NT2/D1 (cell line): Measurements from ENCODE around the gene NEUROG1.

Experiments used
- DNase-seq: peaks from one replicate; pipeline ENCODE4 v3.0.0-alpha.2; 2011; ENCODE audit warnings: low read depth, low spot score
- H3K27me3 ChIP-seq: 2 replicates; pipeline ENCODE4 v1.6.0; 2011; ENCODE audit warnings: mild to moderate bottlenecking; ENCODE audit not compliant: insufficient read length, insufficient read depth
- H3K36me3 ChIP-seq: 2 replicates; pipeline ENCODE4 v1.6.1; 2011; ENCODE audit warnings: mild to moderate bottlenecking, low read length, mixed read lengths; ENCODE audit not compliant: insufficient read depth, insufficient read length
- H3K4me1 ChIP-seq: 2 replicates; pipeline ENCODE4 v1.5.1; 2011; ENCODE audit not compliant: insufficient read depth, insufficient read length
- H3K4me3 ChIP-seq: 2 replicates; pipeline ENCODE4 v1.5.1; 2011; ENCODE audit warnings: low read depth; ENCODE audit not compliant: insufficient read length
- H3K9ac ChIP-seq: 2 replicates; pipeline ENCODE4 v1.6.0; 2011; ENCODE audit warnings: low read depth; ENCODE audit not compliant: insufficient read length
- H3K9me3 ChIP-seq: 2 replicates; pipeline ENCODE4 v1.5.1; 2011; ENCODE audit warnings: mild to moderate bottlenecking, low read length; ENCODE audit not compliant: insufficient read depth
- SUZ12 ChIP-seq: IDR thresholded peaks from 2 replicates; pipeline ENCODE4 v1.6.1; 2011; ENCODE audit not compliant: insufficient read length, insufficient read depth; ENCODE audit errors: extremely low read depth
- YY1 ChIP-seq: IDR thresholded peaks from 2 replicates; pipeline ENCODE4 v1.6.1; 2011; ENCODE audit not compliant: insufficient read length, insufficient read depth
- ZNF274 ChIP-seq: IDR thresholded peaks from 2 replicates; pipeline ENCODE4 v1.6.1; 2011; ENCODE audit warnings: mild to moderate bottlenecking, low read depth, low read length

Gene NEUROG1, protein sequence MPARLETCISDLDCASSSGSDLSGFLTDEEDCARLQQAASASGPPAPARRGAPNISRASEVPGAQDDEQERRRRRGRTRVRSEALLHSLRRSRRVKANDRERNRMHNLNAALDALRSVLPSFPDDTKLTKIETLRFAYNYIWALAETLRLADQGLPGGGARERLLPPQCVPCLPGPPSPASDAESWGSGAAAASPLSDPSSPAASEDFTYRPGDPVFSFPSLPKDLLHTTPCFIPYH

DNA sequence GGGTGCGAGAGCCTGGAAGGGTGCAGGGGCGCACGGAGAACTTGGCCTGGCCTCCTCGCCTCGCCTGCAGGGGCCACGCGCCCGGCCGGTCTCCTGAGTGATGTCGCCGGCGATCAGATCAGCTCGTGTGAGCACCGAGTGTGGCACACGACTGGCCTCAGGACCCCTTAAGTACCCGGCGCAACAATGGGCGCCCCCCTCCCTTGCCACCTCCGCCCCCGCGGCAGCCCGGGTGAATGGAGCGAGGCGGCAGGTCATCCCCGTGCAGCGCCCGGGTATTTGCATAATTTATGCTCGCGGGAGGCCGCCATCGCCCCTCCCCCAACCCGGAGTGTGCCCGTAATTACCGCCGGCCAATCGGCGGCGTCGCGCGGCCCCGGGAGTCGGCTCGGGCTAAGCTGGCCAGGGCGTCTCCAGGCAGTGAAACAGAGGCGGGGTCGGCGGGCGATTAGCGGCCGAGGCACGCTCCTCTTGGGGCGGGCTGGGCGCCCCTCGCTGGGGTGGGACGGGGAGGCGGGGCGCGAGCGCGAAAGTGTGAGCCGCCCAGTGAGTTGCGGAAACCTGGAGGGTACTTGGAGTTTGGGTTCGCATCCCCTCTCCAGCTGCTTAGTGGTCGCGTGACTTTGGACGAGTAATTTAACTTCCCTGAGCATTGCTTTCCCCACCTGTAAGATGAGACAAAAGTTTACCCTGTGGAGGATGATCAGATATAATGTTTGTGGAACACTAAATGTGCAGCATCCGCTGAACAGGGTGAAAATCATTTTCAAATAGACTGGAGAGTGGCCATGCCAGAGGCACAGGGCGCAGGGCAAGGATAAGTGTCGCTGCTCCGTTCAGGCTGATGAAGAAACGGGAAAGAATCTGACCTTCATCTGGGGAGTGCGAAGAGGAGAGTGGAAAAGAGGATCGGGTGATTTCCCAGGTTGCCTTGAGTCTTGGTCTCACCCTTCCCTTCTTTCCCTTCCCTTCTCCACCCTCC is at the start of gene NEUROG1:
Gene NEUROG1, minus strand, starts transcription at position 145 of the 982 bp plus-strand sequence. CDS start 274 bp downstream, outside the sequence.
- TF ChIP-seq ZNF274 = no peak
- TF ChIP-seq SUZ12 = no peak
- no peak for TF ChIP-seq YY1
- H3K27me3 ChIP-seq = peaks cover 99% of the 10 kb centered on the region
- peak within 1 kb of the TSS; percentile 9 for H3K4me3 ChIP-seq
- DNase-seq = no peak
- peaks cover 18% of the 10 kb centered on the region; the same call in 1 of the 2 replicates for H3K9me3 ChIP-seq
- H3K9ac ChIP-seq = peak within 1 kb of the TSS; percentile 32
- H3K4me1 ChIP-seq = peaks cover 3% of the 10 kb centered on the region
- H3K36me3 ChIP-seq = no peaks in the 10 kb centered on the region

DNA sequence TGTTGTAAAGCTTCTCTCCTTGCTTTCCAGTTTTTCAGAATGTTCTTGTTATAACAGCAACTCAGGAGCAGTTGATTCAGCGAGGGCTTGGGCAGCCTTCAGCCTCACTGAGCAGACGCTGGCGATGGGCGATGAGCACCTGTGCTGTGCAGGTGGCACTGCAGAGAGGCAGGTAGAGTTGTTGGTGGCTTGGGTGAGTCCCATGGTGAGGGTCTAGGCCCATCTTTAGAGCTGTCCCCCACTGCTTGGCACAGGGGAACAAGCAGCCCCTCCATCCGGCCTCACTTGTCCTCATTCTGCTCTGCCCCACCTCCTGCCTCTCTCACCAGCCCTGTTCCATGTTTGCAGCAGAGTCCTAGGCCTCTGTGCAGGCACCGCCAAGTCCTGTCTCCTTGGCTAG is 49.2 kb upstream of the NEUROG1 start:
- peaks cover 8% of the 10 kb centered on the region for H3K27me3 ChIP-seq
- TF ChIP-seq SUZ12 (no peak), YY1 (no peak), ZNF274 (no peak)
- H3K9ac ChIP-seq = no peak overlapping the region
- H3K4me3 ChIP-seq = no peak overlapping the region
- H3K9me3 ChIP-seq = peaks cover 7% of the 10 kb centered on the region; the same call in 1 of the 2 replicates
- no peaks in the 10 kb centered on the region for H3K4me1 ChIP-seq
- no peaks in the 10 kb centered on the region for H3K36me3 ChIP-seq
- DNase-seq = no peak

DNA sequence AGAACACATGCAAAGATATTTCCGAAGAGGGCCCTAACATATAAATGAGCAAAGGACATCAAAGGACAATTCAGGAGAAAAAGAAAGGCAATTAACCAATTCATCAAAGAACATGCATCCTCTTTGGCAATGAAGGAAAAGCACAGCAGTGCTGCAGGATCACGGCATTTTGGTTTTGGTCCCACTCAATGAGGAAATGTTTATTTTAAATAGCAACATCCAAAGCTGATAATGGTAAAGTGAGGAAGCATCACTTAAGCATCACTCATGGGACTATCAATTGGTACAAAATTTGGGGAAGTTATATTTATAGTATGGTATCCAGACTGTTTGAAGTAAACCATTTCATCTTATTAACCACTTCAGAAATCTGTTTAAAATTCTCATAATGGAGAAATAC is 48.5 kb upstream of the NEUROG1 start:
- H3K4me1 ChIP-seq = no peaks in the 10 kb centered on the region
- H3K9ac ChIP-seq = no peak overlapping the region
- TF ChIP-seq YY1 = no peak
- TF ChIP-seq ZNF274 = no peak
- no peak for TF ChIP-seq SUZ12
- no peaks in the 10 kb centered on the region for H3K36me3 ChIP-seq
- H3K9me3 ChIP-seq = peaks cover 7% of the 10 kb centered on the region; the same call in 1 of the 2 replicates
- no peak for DNase-seq
- no peak overlapping the region for H3K4me3 ChIP-seq
- H3K27me3 ChIP-seq = peaks cover 14% of the 10 kb centered on the region

DNA sequence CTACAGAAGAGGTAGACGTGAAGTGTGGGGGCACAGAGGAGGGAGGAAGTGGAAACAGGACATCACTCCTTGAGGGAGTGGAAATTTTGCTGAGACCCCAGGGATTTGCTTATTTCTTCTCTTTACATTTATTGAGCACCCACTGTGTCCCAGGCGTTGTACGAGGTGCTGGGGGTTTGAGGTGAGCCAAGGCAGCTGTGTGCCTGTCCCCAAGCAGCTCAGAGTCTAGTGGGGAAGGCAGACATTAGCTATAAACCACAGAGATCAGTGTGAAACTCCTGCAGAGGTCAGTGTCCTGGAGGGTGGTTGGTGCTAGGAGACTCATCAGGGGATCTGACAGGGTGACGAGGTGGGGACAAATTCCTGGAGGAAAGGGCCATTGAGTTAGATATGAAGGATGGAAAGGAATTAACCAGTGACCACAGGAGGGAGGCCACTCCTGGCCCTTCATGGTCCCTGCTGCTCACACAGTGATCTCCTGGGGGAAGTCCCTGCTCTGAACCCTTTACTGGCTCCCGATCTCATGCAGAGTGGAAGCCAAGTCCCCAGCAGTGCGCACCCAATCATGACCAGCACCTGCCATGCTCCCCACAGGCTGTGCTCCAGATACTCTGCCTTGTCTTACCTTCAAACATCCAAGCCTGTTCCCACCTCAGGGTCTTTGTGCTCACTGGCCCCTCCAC is 46.5 kb upstream of the NEUROG1 start:
- no peak for DNase-seq
- Histone ChIP-seq H3K27me3 (peaks cover 30% of the 10 kb centered on the region), H3K4me1 (no peaks in the 10 kb centered on the region), H3K9ac (no peak overlapping the region), H3K36me3 (peaks cover 5% of the 10 kb centered on the region), H3K4me3 (no peak overlapping the region), H3K9me3 (peaks cover 7% of the 10 kb centered on the region; the same call in 1 of the 2 replicates)
- TF ChIP-seq ZNF274 = no peak
- TF ChIP-seq YY1 = no peak
- no peak for TF ChIP-seq SUZ12

DNA sequence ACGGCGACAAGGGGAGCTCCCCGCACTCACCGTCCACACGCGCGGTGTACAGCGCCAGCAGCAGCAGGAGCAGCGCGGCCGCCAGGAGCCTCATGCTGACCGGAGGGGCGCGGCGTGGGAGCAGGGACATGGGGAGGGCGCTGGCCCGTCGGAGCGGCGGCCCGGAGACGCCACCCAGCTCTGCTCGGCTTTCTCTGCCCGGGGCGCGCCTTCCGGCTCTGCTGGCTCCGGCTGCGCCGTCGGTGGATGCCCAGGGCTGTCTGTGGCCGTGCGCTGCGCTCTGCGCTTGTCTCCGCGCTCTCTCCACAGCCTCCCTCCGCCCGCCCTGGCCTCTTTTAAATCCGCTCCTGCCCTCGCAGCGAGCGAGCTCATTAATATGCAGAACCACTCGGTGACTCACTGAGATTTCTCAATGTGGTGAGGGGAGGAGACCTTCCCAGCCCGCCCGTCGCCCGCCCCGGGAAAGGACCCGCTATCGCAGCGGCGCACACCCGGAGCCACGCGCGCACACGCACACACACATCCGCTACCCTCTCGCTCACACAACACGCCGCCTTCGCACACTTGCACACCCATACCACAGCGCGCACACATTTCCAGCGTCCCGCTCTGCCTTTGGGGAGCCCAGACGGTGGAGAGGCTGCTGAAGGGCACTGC is 43.0 kb upstream of the NEUROG1 start, which contains the start of gene CXCL14:
Gene CXCL14, minus strand, starts transcription at position 307 of the 657 bp plus-strand sequence. Its CDS starts 213 bp downstream, at position 94.
- TF ChIP-seq ZNF274 = no peak
- DNase-seq = peak; percentile 71
- Histone ChIP-seq H3K4me3 (peak within 1 kb of the TSS; percentile 64), H3K9ac (peak within 1 kb of the TSS; percentile 87), H3K27me3 (peaks cover 30% of the 10 kb centered on the region), H3K4me1 (peaks cover 3% of the 10 kb centered on the region), H3K36me3 (peaks cover 25% of the 10 kb centered on the region), H3K9me3 (no peaks in the 10 kb centered on the region)

DNA sequence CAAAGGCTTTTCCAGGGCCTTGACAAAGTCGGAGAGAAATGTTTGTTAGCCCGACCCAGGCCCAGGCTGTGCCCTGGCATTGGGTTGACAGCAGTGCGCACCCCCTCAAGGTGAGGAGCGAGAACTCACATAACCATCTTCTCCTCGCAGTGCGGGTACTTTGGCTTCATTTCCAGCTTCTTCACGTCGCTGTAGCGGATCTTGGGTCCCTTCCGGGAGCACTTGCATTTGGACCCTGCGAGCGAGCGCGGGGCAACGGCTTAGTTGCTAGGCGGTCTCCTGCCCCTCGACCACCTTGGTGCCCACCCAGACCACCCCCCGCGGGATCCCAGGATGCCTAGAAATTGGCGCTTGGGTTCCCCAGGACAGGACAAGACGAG is 42.5 kb upstream of the NEUROG1 start:
- Histone ChIP-seq H3K4me3 (peak overlapping the region; percentile 64), H3K27me3 (peaks cover 30% of the 10 kb centered on the region), H3K4me1 (peaks cover 3% of the 10 kb centered on the region), H3K9me3 (no peaks in the 10 kb centered on the region), H3K36me3 (peaks cover 30% of the 10 kb centered on the region), H3K9ac (peak overlapping the region; percentile 87)
- DNase-seq = no peak
- TF ChIP-seq ZNF274 (peak; percentile 56; the same call in 1 of the 2 replicates), YY1 (no peak)
